ENCODE results near the gene INHBA.

DNA sequence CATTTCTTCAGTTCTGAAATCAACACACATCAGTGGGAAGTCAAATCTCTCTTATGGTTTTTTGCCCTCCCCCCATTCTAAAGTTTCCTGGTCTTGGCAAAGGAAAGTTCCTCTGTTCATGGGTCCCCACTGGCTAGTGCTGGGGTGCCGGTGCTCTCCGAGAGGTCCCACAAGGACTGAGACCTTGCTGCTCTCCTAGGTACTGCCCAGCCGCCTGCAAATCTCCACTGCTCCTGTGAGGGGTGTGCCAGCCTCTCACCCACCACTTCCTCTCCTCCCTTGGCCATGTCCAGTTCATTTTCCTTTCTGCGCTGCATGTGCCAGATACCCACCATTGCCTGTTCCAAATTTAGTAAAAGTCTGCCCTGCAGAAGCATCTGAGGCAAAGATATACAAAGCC lies 17.2 kb upstream of the INHBA start:
- no peak for TF ChIP-seq CTCF (conservative IDR thresholded peaks at IDR 0.05)
- no peak for TF ChIP-seq EZH2 (IDR thresholded peaks at IDR 0.05; ENCODE audit: low read depth)

All from PC-9 (cell line).